IPS-18a (cell line): ENCODE results near the gene DAB2IP.
"Not testable (repeated sequence)": the region's sequence is repeated elsewhere in the genome, so short reads cannot be mapped to it uniquely, and the experiment has no call there.

Source experiments
- H3K27ac ChIP-seq: one replicate; pipeline ENCODE4 v1.5.1; 2013; ENCODE audit warnings: low read length
- H3K27me3 ChIP-seq: one replicate; pipeline ENCODE4 v1.6.1; 2013; ENCODE audit warnings: mild to moderate bottlenecking, low read length; ENCODE audit not compliant: control insufficient read depth, insufficient read depth
- H3K36me3 ChIP-seq: one replicate; pipeline ENCODE4 v1.6.1; 2013; ENCODE audit warnings: low read depth, low read length; ENCODE audit not compliant: control insufficient read depth
- H3K4me1 ChIP-seq: one replicate; pipeline ENCODE4 v1.6.1; 2013; ENCODE audit warnings: low read depth, low read length; ENCODE audit not compliant: control insufficient read depth
- H3K4me3 ChIP-seq: one replicate; pipeline ENCODE4 v1.5.1; 2013; ENCODE audit warnings: low read length
- H3K9ac ChIP-seq: one replicate; pipeline ENCODE4 v1.6.1; 2013; ENCODE audit warnings: mild to moderate bottlenecking, low read length, moderate library complexity
- H3K9me3 ChIP-seq: one replicate; pipeline ENCODE4 v1.6.1; 2013; ENCODE audit warnings: low read depth, low read length; ENCODE audit not compliant: control insufficient read depth

The DAB2IP gene

GRCh38 chr9:121783521-121784507 lies 132.4 kb downstream of the DAB2IP start:
- H3K27me3 ChIP-seq = no peaks in the 10 kb centered on the region
- H3K4me3 ChIP-seq = no peak overlapping the region
- H3K9ac ChIP-seq = no peak overlapping the region
- peaks cover 14% of the 10 kb centered on the region for H3K36me3 ChIP-seq
- no peaks in the 10 kb centered on the region for H3K9me3 ChIP-seq
- no peak overlapping the region for H3K27ac ChIP-seq
- H3K4me1 ChIP-seq = peaks cover 18% of the 10 kb centered on the region

- H3K27me3 ChIP-seq = no peaks in the 10 kb centered on the region
- no peak overlapping the region for H3K27ac ChIP-seq
- H3K9ac ChIP-seq = no peak overlapping the region
- H3K4me1 ChIP-seq = peaks cover 18% of the 10 kb centered on the region
- peaks cover 14% of the 10 kb centered on the region for H3K36me3 ChIP-seq
- no peak overlapping the region for H3K4me3 ChIP-seq
- no peaks in the 10 kb centered on the region for H3K9me3 ChIP-seq
These were observed 133.4 kb downstream of the DAB2IP start for GRCh38 chr9:121784731-121785411.

- H3K36me3 ChIP-seq = peaks cover 11% of the 10 kb centered on the region
- no peaks in the 10 kb centered on the region for H3K9me3 ChIP-seq
- no peak overlapping the region for H3K9ac ChIP-seq
- no peak overlapping the region for H3K4me3 ChIP-seq
- no peak overlapping the region for H3K27ac ChIP-seq
- H3K4me1 ChIP-seq = peaks cover 18% of the 10 kb centered on the region
- H3K27me3 ChIP-seq = no peaks in the 10 kb centered on the region
These were observed 134.5 kb downstream of the DAB2IP start for GRCh38 chr9:121785673-121786542.

- H3K9me3 ChIP-seq = no peaks in the 10 kb centered on the region
- no peak overlapping the region for H3K4me3 ChIP-seq
- peaks cover 18% of the 10 kb centered on the region for H3K4me1 ChIP-seq
- no peak overlapping the region for H3K9ac ChIP-seq
- no peaks in the 10 kb centered on the region for H3K27me3 ChIP-seq
- H3K36me3 ChIP-seq = peaks cover 5% of the 10 kb centered on the region
- H3K27ac ChIP-seq = no peak overlapping the region
These were observed 135.1 kb downstream of the DAB2IP start for GRCh38 chr9:121786543-121786948.

- Histone ChIP-seq H3K4me1 (peaks cover 18% of the 10 kb centered on the region), H3K9ac (no peak overlapping the region)
These were observed 135.6 kb downstream of the DAB2IP start for GRCh38 chr9:121786998-121787422.

GRCh38 chr9:121788686-121789366 lies 137.4 kb downstream of the DAB2IP start:
- Histone ChIP-seq H3K4me3 (no peak overlapping the region), H3K4me1 (peaks cover 11% of the 10 kb centered on the region), H3K27me3 (no peaks in the 10 kb centered on the region), H3K9me3 (no peaks in the 10 kb centered on the region), H3K27ac (no peak overlapping the region), H3K36me3 (no peaks in the 10 kb centered on the region), H3K9ac (no peak overlapping the region)

More at GRCh38 chr9:121786998-121787422, 135.6 kb downstream of the DAB2IP start:
- Histone ChIP-seq H3K27ac (no peak overlapping the region), H3K36me3 (peaks cover under 1% of the 10 kb centered on the region), H3K4me3 (no peak overlapping the region), H3K27me3 (no peaks in the 10 kb centered on the region), H3K9me3 (no peaks in the 10 kb centered on the region)

- H3K4me3 ChIP-seq = no peak overlapping the region
- no peak overlapping the region for H3K9ac ChIP-seq
- no peak overlapping the region for H3K27ac ChIP-seq
- no peaks in the 10 kb centered on the region for H3K27me3 ChIP-seq
- H3K9me3 ChIP-seq = no peaks in the 10 kb centered on the region
- no peaks in the 10 kb centered on the region for H3K4me1 ChIP-seq
- no peaks in the 10 kb centered on the region for H3K36me3 ChIP-seq
These were observed 139.4 kb downstream of the DAB2IP start for GRCh38 chr9:121790841-121791240.

GRCh38 chr9:121792476-121792875 lies 141.0 kb downstream of the DAB2IP start:
- not testable (repeated sequence) for H3K4me3 ChIP-seq, H3K9ac ChIP-seq, H3K36me3 ChIP-seq, H3K4me1 ChIP-seq, H3K27ac ChIP-seq, H3K27me3 ChIP-seq, H3K9me3 ChIP-seq

GRCh38 chr9:121794334-121794733 lies 142.9 kb downstream of the DAB2IP start:
- H3K4me3 ChIP-seq, H3K9ac ChIP-seq, H3K9me3 ChIP-seq, H3K27ac ChIP-seq, H3K4me1 ChIP-seq, H3K36me3 ChIP-seq, H3K27me3 ChIP-seq: not testable (repeated sequence)

- Histone ChIP-seq H3K4me1 (no peaks in the 10 kb centered on the region), H3K9ac (no peak overlapping the region), H3K36me3 (no peaks in the 10 kb centered on the region), H3K4me3 (no peak overlapping the region), H3K27me3 (no peaks in the 10 kb centered on the region), H3K27ac (no peak overlapping the region), H3K9me3 (no peaks in the 10 kb centered on the region)
These were observed 145.6 kb downstream of the DAB2IP start for GRCh38 chr9:121797081-121797480.

- no peak overlapping the region for H3K4me3 ChIP-seq
- H3K9me3 ChIP-seq = no peaks in the 10 kb centered on the region
- H3K36me3 ChIP-seq = no peaks in the 10 kb centered on the region
- H3K9ac ChIP-seq = no peak overlapping the region
- no peak overlapping the region for H3K27ac ChIP-seq
- H3K4me1 ChIP-seq = no peaks in the 10 kb centered on the region
- H3K27me3 ChIP-seq = no peaks in the 10 kb centered on the region
These were observed 147.5 kb downstream of the DAB2IP start for GRCh38 chr9:121798941-121799340.
